ENCODE data around the gene NEK7. TPM values are rescaled to one million over a fixed set of nuclear protein-coding genes. Genes with fewer than 3 reads are reported as not detected.

NEK7 gene
- total RNA-seq, 2 donors from 2014 or later, result 45.5 to 60.1 TPM

GRCh38 chr1:198357937-198358336 is 201.1 kb downstream of the NEK7 start:
- no peak for DNase-seq (ENCODE audit: low spot score in 2 of 2)
- H3K36me3 Mint-ChIP-seq, result no peaks in the 10 kb centered on the region
- no peak overlapping the region for H3K27ac Mint-ChIP-seq
- ATAC-seq, result peak in 1 of 2 donors; percentile 86
- no peaks in the 10 kb centered on the region for H3K9me3 Mint-ChIP-seq

- DNase-seq (ENCODE audit: low spot score in 2 of 2) (no peak), ATAC-seq (no peak)
- Mint-ChIP-seq H3K9me3 (no peaks in the 10 kb centered on the region), H3K27ac (no peak overlapping the region), H3K36me3 (no peaks in the 10 kb centered on the region)
These were observed 202.3 kb downstream of the NEK7 start for GRCh38 chr1:198359024-198359653.

- no peaks in the 10 kb centered on the region for H3K36me3 Mint-ChIP-seq
These were observed 203.5 kb downstream of the NEK7 start for GRCh38 chr1:198360208-198360729.

GRCh38 chr1:198361237-198361767 is 204.5 kb downstream of the NEK7 start:
- Mint-ChIP-seq H3K27ac (no peak overlapping the region), H3K9me3 (no peaks in the 10 kb centered on the region), H3K36me3 (no peaks in the 10 kb centered on the region)
- DNase-seq (ENCODE audit: low spot score in 2 of 2), result no peak
- ATAC-seq, result no peak

More at GRCh38 chr1:198360208-198360729, 203.5 kb downstream of the NEK7 start:
- ATAC-seq (no peak), DNase-seq (ENCODE audit: low spot score in 2 of 2) (no peak)
- no peak overlapping the region for H3K27ac Mint-ChIP-seq
- no peaks in the 10 kb centered on the region for H3K9me3 Mint-ChIP-seq

- peak in 1 of 2 donors; percentile 86 for ATAC-seq
- Mint-ChIP-seq H3K9me3 (peaks cover 4 to 5% of the 10 kb centered on the region in 2 donors), H3K27ac (no peak overlapping the region), H3K36me3 (peaks cover 5% of the 10 kb centered on the region in 2 donors)
- DNase-seq (ENCODE audit: low spot score in 2 of 2), result no peak
These were observed 206.9 kb downstream of the NEK7 start for GRCh38 chr1:198363625-198364151.

- H3K27ac Mint-ChIP-seq, result no peak overlapping the region
- peaks cover 7% of the 10 kb centered on the region in 2 donors for H3K9me3 Mint-ChIP-seq
- peaks cover 7 to 8% of the 10 kb centered on the region in 2 donors for H3K36me3 Mint-ChIP-seq
- DNase-seq (ENCODE audit: low spot score in 2 of 2), result no peak
- no peak for ATAC-seq
These were observed 207.7 kb downstream of the NEK7 start for GRCh38 chr1:198364471-198364870.

- Mint-ChIP-seq H3K27ac (no peak overlapping the region), H3K36me3 (peaks cover 10 to 11% of the 10 kb centered on the region in 2 donors), H3K9me3 (peaks cover 10 to 11% of the 10 kb centered on the region in 2 donors)
- DNase-seq (ENCODE audit: low spot score in 2 of 2) (no peak), ATAC-seq (peak in 1 of 2 donors; percentile 80)
These were observed 210.5 kb downstream of the NEK7 start for GRCh38 chr1:198367296-198367695.

GRCh38 chr1:198370996-198371395 is 214.2 kb downstream of the NEK7 start:
- no peak for DNase-seq (ENCODE audit: low spot score in 2 of 2)
- no peak overlapping the region for H3K27ac Mint-ChIP-seq
- H3K36me3 Mint-ChIP-seq, result peaks cover 18 to 29% of the 10 kb centered on the region in 2 donors
- peaks cover 10 to 23% of the 10 kb centered on the region in 2 donors for H3K9me3 Mint-ChIP-seq
- ATAC-seq, result no peak

Other genes with a start within 250 kb of the NEK7 start
- gene LHX9, start 239.6 kb upstream of the NEK7 start, total RNA-seq, result not detected